Trophoblast cell (in vitro differentiated cells and primary cell): ENCODE data around the gene SHROOM3.

ENCODE experiments used
- DNase-seq, 2 donors: peaks; one replicate each; pipeline ENCODE4 v3.0.0-alpha.2; 2016
- H2AFZ ChIP-seq: 2 replicates; pipeline ENCODE4 v1.6.1; 2013; ENCODE audit warnings: low read length, moderate library complexity, mild to moderate bottlenecking; ENCODE audit not compliant: insufficient read depth, poor library complexity
- H2AK5ac ChIP-seq: 2 replicates; pipeline ENCODE4 v1.6.1; 2013; ENCODE audit warnings: mild to moderate bottlenecking, low read length
- H2BK120ac ChIP-seq: 2 replicates; pipeline ENCODE4 v1.6.1; 2013; ENCODE audit warnings: low read length, mild to moderate bottlenecking, moderate library complexity; ENCODE audit not compliant: insufficient read depth, poor library complexity
- H2BK12ac ChIP-seq: 2 replicates; pipeline ENCODE4 v1.6.1; 2013; ENCODE audit warnings: mild to moderate bottlenecking, low read length, moderate library complexity
- H2BK5ac ChIP-seq: 2 replicates; pipeline ENCODE4 v1.6.1; 2013; ENCODE audit warnings: low read length, low read depth, moderate library complexity, mild to moderate bottlenecking; ENCODE audit not compliant: poor library complexity
- H3K14ac ChIP-seq: 2 replicates; pipeline ENCODE4 v1.6.1; 2013; ENCODE audit warnings: mild to moderate bottlenecking, low read length
- H3K18ac ChIP-seq: 2 replicates; pipeline ENCODE4 v1.6.1; 2013; ENCODE audit warnings: mild to moderate bottlenecking, low read length
- H3K23ac ChIP-seq: 2 replicates; pipeline ENCODE4 v1.6.1; 2013; ENCODE audit warnings: low read length
- H3K27ac ChIP-seq: 2 replicates; pipeline ENCODE4 v1.5.1; 2013; ENCODE audit warnings: low read depth, mild to moderate bottlenecking, inconsistent platforms, low read length, moderate library complexity
- H3K27me3 ChIP-seq: 2 replicates; pipeline ENCODE4 v1.6.1; 2013; ENCODE audit warnings: inconsistent platforms, mild to moderate bottlenecking, low read length, moderate library complexity; ENCODE audit not compliant: insufficient read depth
- H3K36me3 ChIP-seq, 2 experiments: 1 replicate in 1 of 2; 2 replicates in 1 of 2; pipeline ENCODE4 v1.6.1; 2013; ENCODE audit warnings: low read length in 2 of 2, mild to moderate bottlenecking in 2 of 2, moderate library complexity in 1 of 2; ENCODE audit not compliant: insufficient read depth in 2 of 2, control insufficient read depth in 1 of 2
- H3K4ac ChIP-seq: 2 replicates; pipeline ENCODE4 v1.6.1; 2013; ENCODE audit warnings: low read depth, mild to moderate bottlenecking, low read length, moderate library complexity
- H3K4me1 ChIP-seq, 2 experiments: 1 replicate in 1 of 2; 2 replicates in 1 of 2; pipeline ENCODE4 v1.6.1; 2013; ENCODE audit warnings: low read length in 2 of 2, mild to moderate bottlenecking in 2 of 2, moderate library complexity in 1 of 2; ENCODE audit not compliant: insufficient read depth in 2 of 2, control insufficient read depth in 1 of 2
- H3K4me2 ChIP-seq: 2 replicates; pipeline ENCODE4 v1.6.1; 2013; ENCODE audit warnings: inconsistent platforms, mild to moderate bottlenecking, low read length, moderate library complexity
- H3K4me3 ChIP-seq: 2 replicates; pipeline ENCODE4 v1.5.1; 2013; ENCODE audit warnings: mild to moderate bottlenecking, low read depth, low read length, inconsistent platforms
- H3K79me1 ChIP-seq: one replicate; pipeline ENCODE4 v1.6.1; 2013; ENCODE audit warnings: low read length
- H3K79me2 ChIP-seq: 2 replicates; pipeline ENCODE4 v1.6.1; 2013; ENCODE audit warnings: low read length, mild to moderate bottlenecking; ENCODE audit not compliant: control insufficient read depth, insufficient read depth, poor library complexity
- H3K9ac ChIP-seq: 2 replicates; pipeline ENCODE4 v1.6.1; 2013; ENCODE audit warnings: mild to moderate bottlenecking, low read length
- H3K9me3 ChIP-seq: 2 replicates; pipeline ENCODE4 v1.6.1; 2013; ENCODE audit warnings: low read depth, mild to moderate bottlenecking, control low read depth, inconsistent platforms, low read length; ENCODE audit not compliant: insufficient read depth
- H4K12ac ChIP-seq: 2 replicates; pipeline ENCODE4 v1.6.1; 2013; ENCODE audit warnings: low read depth, mild to moderate bottlenecking, low read length, moderate library complexity
- H4K8ac ChIP-seq: 2 replicates; pipeline ENCODE4 v1.6.1; 2013; ENCODE audit warnings: low read depth, mild to moderate bottlenecking, low read length, moderate library complexity
- H4K91ac ChIP-seq: one replicate; pipeline ENCODE4 v1.6.1; 2013; ENCODE audit warnings: low read depth, mild to moderate bottlenecking, low read length, moderate library complexity
- WGBS: extraction: QIAGEN DNeasy Blood & Tissue Kit; methylation state at CpG from one replicate; pipeline ENCODE4 v1.1.7; 2013; ENCODE audit warnings: missing lambda C conversion rate; ENCODE audit not compliant: insufficient read length, insufficient coverage; ENCODE audit errors: extremely low coverage; 5-methylcytosine and 5-hydroxymethylcytosine counted together

The SHROOM3 gene

DNA sequence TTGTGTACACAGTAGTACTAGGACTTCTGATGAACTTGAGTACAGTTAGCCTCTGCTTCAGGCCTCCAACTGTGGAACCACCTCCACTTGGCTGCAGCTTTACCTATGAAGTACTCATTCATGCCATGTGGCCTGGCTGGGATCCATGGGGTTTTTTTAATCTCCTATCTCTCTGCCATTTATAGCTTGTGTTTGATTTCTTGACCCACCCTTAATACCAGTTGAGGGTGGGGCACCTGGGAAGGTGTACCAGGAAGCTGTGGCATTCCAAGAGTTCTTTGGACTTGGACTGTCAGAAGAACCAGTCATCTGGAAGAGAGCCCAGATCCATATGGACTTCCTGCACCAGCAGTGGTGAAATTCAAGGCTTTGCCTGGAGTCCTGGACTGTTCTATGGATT, 230.1 kb downstream of the SHROOM3 start:
- Histone ChIP-seq H3K23ac (no peak overlapping the region), H3K36me3 (no peaks in the 10 kb centered on the region), H4K12ac (no peak overlapping the region), H4K91ac (no peak overlapping the region), H3K4me1 (peaks cover 2 to 3% of the 10 kb centered on the region in 2 experiments), H3K9me3 (no peaks in the 10 kb centered on the region), H3K79me2 (no peaks in the 10 kb centered on the region), H4K8ac (no peak overlapping the region), H2AFZ (no peak overlapping the region), H2BK120ac (no peak overlapping the region), H3K9ac (no peak overlapping the region), H2BK12ac (no peak overlapping the region), H3K27ac (no peak overlapping the region), H3K4me2 (no peak overlapping the region), H3K79me1 (peaks cover 1% of the 10 kb centered on the region), H3K4me3 (no peak overlapping the region), H3K14ac (no peak overlapping the region), H3K4ac (no peak overlapping the region), H2AK5ac (no peak overlapping the region), H2BK5ac (no peak overlapping the region), H3K27me3 (no peaks in the 10 kb centered on the region), H3K18ac (no peak overlapping the region)
- DNase-seq: peak in 1 of 2 donors; percentile 38

DNA sequence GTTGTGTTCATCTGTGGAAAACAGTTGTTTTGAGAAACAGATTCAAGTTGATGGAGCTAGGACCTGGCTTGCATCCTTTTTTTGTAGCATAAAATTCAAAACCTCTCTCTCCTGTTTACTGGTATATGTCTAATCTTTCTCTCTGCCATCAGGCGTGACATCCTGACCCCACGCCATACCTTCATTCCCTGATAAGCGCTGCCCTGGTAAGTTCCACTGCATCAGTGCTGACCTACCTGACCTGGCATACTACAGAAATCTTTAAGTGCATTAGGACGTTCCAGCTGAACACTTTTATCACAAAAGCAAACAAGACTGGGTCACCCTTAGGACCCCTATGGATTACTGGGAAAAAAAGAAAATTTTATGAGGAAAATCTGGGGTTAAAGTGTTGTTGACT, 230.7 kb downstream of the SHROOM3 start:
- H3K4me2 ChIP-seq: no peak overlapping the region
- H3K36me3 ChIP-seq: no peaks in the 10 kb centered on the region
- peak in 1 of 2 donors; percentile 69 for DNase-seq
- H3K27me3 ChIP-seq: no peaks in the 10 kb centered on the region
- H3K27ac ChIP-seq: no peak overlapping the region
- H2AFZ ChIP-seq: no peak overlapping the region
- H3K4me1 ChIP-seq: peaks cover 2 to 3% of the 10 kb centered on the region in 2 experiments
- no peak overlapping the region for H4K91ac ChIP-seq
- H3K79me1 ChIP-seq: peaks cover 1% of the 10 kb centered on the region
- H3K4ac ChIP-seq: no peak overlapping the region
- no peak overlapping the region for H3K14ac ChIP-seq
- no peaks in the 10 kb centered on the region for H3K79me2 ChIP-seq
- H4K12ac ChIP-seq: no peak overlapping the region
- H3K18ac ChIP-seq: no peak overlapping the region
- no peaks in the 10 kb centered on the region for H3K9me3 ChIP-seq
- H2BK5ac ChIP-seq: no peak overlapping the region
- no peak overlapping the region for H3K23ac ChIP-seq
- WGBS: no CpG with 5 or more reads among the region's 4 CpGs
- no peak overlapping the region for H2BK120ac ChIP-seq
- H3K4me3 ChIP-seq: no peak overlapping the region
- no peak overlapping the region for H2AK5ac ChIP-seq
- H3K9ac ChIP-seq: no peak overlapping the region
- H2BK12ac ChIP-seq: no peak overlapping the region
- H4K8ac ChIP-seq: no peak overlapping the region

- H3K4me3 ChIP-seq: no peak overlapping the region
- H4K12ac ChIP-seq: no peak overlapping the region
- no peak overlapping the region for H4K8ac ChIP-seq
- H3K9me3 ChIP-seq: no peaks in the 10 kb centered on the region
- no peak overlapping the region for H2BK5ac ChIP-seq
- H3K4me2 ChIP-seq: no peak overlapping the region
- H2AK5ac ChIP-seq: no peak overlapping the region
- no peaks in the 10 kb centered on the region for H3K27me3 ChIP-seq
- H3K9ac ChIP-seq: no peak overlapping the region
- H3K4me1 ChIP-seq: peaks cover 2 to 3% of the 10 kb centered on the region in 2 experiments
- no peaks in the 10 kb centered on the region for H3K79me2 ChIP-seq
- no peak overlapping the region for H3K4ac ChIP-seq
- H3K36me3 ChIP-seq: no peaks in the 10 kb centered on the region
- H2BK12ac ChIP-seq: no peak overlapping the region
- peaks cover 1% of the 10 kb centered on the region for H3K79me1 ChIP-seq
- no CpG with 5 or more reads among the region's 5 CpGs for WGBS
- H2BK120ac ChIP-seq: no peak overlapping the region
- DNase-seq: no peak
- no peak overlapping the region for H4K91ac ChIP-seq
- H3K18ac ChIP-seq: no peak overlapping the region
- H3K27ac ChIP-seq: no peak overlapping the region
- H3K23ac ChIP-seq: no peak overlapping the region
- H2AFZ ChIP-seq: no peak overlapping the region
- no peak overlapping the region for H3K14ac ChIP-seq
Measured at GRCh38 chr4:76666944-76667532, 232.0 kb downstream of the SHROOM3 start.

GRCh38 chr4:76670631-76671030, 235.6 kb downstream of the SHROOM3 start:
- no peak for DNase-seq
- Histone ChIP-seq H3K36me3 (peaks cover 0 to 3% of the 10 kb centered on the region in 2 experiments), H3K27me3 (no peaks in the 10 kb centered on the region), H3K9me3 (no peaks in the 10 kb centered on the region), H3K79me1 (no peaks in the 10 kb centered on the region), H3K23ac (no peak overlapping the region), H3K14ac (no peak overlapping the region), H2BK12ac (no peak overlapping the region), H4K12ac (no peak overlapping the region), H3K4me1 (peaks cover 2% of the 10 kb centered on the region in 2 experiments), H3K79me2 (no peaks in the 10 kb centered on the region), H3K4ac (no peak overlapping the region), H3K18ac (no peak overlapping the region), H4K8ac (no peak overlapping the region), H2BK120ac (no peak overlapping the region), H2AFZ (no peak overlapping the region), H3K27ac (no peak overlapping the region), H2BK5ac (no peak overlapping the region), H3K4me2 (no peak overlapping the region), H2AK5ac (no peak overlapping the region), H4K91ac (no peak overlapping the region), H3K9ac (no peak overlapping the region), H3K4me3 (no peak overlapping the region)
- no CpG with 5 or more reads among the region's 2 CpGs for WGBS
